ENCODE measurements around the gene CHAC1. TPM values are rescaled to one million over a fixed set of nuclear protein-coding genes. Genes with fewer than 3 reads are reported as not detected.

CHAC1 gene
- total RNA-seq, 1 experiment from 2014 or later: 8.6 TPM

DNA sequence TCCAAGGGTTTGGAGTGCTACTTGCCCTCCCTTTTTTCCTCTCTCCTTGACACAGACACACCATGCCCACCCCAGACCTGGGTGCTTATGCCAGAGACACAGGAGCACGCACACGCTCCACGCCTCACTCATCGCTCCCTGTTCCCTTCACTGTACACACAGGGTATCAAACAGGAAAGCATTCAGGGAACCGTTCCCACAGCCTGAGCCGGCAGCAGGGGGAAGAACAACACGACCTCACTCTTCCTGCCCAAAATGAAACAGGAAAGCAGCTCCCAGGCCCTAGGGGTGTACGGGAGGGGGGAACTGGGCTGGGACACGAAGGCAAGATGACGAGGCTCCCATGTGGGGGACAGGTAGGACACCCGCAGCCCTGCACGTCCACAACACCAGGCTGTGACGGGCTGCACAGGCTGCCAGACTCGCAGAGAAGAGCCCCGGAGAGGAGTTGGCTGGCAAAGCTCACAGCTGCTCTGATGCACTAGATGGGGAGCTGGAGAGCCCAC, 12.9 kb upstream of the CHAC1 start:
- Histone ChIP-seq H3K36me3 (ENCODE audit: low read depth) (no peaks in the 10 kb centered on the region), H3K27me3 (ENCODE audit: insufficient read depth, low read depth) (no peaks in the 10 kb centered on the region), H3K4me3 (no peak overlapping the region), H2AFZ (no peak overlapping the region), H3K27ac (no peak overlapping the region), H3K79me2 (ENCODE audit: low read depth) (no peaks in the 10 kb centered on the region), H3K4me2 (no peak overlapping the region), H3K9me3 (ENCODE audit: insufficient read depth, low read depth) (no peaks in the 10 kb centered on the region), H3F3A (ENCODE audit: insufficient read depth, low read depth) (no peaks in the 10 kb centered on the region), H4K20me1 (ENCODE audit: insufficient read depth) (no peaks in the 10 kb centered on the region), H3K4me1 (replicated peaks; ENCODE audit: insufficient read depth) (0 out of 2 replicates have a peak, but pooled peaks cover 6% of the 10 kb centered on the region), H3K9me2 (ENCODE audit: insufficient read depth) (no peaks in the 10 kb centered on the region)
- DNase-seq: no peak
- POLR2A ChIA-PET (ENCODE audit: unreplicated experiment): interaction anchor here (0.7 kb wide), 1 partner anchor 346 kb away, joined by 4 read pairs; no protein-coding TSS in a partner anchor
- TF ChIP-seq EZH2 (IDR thresholded peaks at IDR 0.05; ENCODE audit: low read depth): no peak
- no TSS peak for BruUV-seq (replicated peaks)
- intact Hi-C loops (cut with micrococcal nuclease; ENCODE audit: unreplicated experiment): no loop called here
- CTCF ChIA-PET: interaction anchor here (0.6 to 1.9 kb wide), 2 partner anchors 40 to 41 kb away, joined by 4 to 5 read pairs; no protein-coding TSS in a partner anchor

DNA sequence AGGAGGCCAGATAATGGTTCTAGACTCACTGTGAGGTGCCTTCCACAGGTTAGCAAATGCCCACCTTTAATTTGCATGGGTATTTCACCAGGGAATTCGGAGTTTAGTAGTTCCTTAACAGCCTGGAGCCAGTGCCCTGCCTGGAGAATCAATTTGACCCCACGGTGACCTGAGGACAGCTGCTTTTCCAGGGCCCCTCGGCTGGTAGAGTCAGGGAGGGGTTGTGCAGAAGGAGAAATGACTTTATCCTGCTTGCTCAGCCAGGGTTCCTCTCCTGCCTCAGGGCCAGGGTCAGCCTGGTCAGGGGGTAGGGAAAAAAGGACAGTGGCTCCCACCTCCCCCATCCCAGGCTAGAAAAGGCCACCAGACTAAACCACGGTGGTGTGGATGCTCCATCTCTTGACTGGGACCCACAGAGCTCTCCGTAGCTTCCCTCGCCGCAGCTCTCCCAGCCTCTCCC, 12.2 kb upstream of the CHAC1 start:
- ChIA-PET POLR2A (ENCODE audit: unreplicated experiment) (interaction anchor here (0.6 kb wide), 1 partner anchor 12 kb away, joined by 9 read pairs; the partner anchor contains the start of gene DLL4), CTCF (interaction anchor here (0.6 to 1.9 kb wide), 13 partner anchors 11 to 1197 kb away, joined by 3 to 14 read pairs (median 4); partner anchors contain the start of gene CHAC1)
- BruUV-seq (replicated peaks): TSS peak; percentile 83
- Histone ChIP-seq H3K27ac (peak overlapping the region; percentile 32; the same call in 1 of the 2 replicates), H3K4me3 (peak overlapping the region; percentile 64; the same call in 1 of the 2 replicates), H3K4me1 (replicated peaks; ENCODE audit: insufficient read depth) (0 out of 2 replicates have a peak, but pooled peaks cover 6% of the 10 kb centered on the region), H3K9me2 (ENCODE audit: insufficient read depth) (no peaks in the 10 kb centered on the region), H3K36me3 (ENCODE audit: low read depth) (no peaks in the 10 kb centered on the region), H3F3A (ENCODE audit: insufficient read depth, low read depth) (no peaks in the 10 kb centered on the region), H2AFZ (peak overlapping the region; percentile 69), H3K4me2 (peak overlapping the region; percentile 68), H3K9me3 (ENCODE audit: insufficient read depth, low read depth) (no peaks in the 10 kb centered on the region), H4K20me1 (ENCODE audit: insufficient read depth) (no peaks in the 10 kb centered on the region), H3K79me2 (ENCODE audit: low read depth) (no peaks in the 10 kb centered on the region), H3K27me3 (ENCODE audit: insufficient read depth, low read depth) (no peaks in the 10 kb centered on the region)
- no peak for TF ChIP-seq EZH2 (IDR thresholded peaks at IDR 0.05; ENCODE audit: low read depth)
- TF ChIP-seq, protein P1, sequence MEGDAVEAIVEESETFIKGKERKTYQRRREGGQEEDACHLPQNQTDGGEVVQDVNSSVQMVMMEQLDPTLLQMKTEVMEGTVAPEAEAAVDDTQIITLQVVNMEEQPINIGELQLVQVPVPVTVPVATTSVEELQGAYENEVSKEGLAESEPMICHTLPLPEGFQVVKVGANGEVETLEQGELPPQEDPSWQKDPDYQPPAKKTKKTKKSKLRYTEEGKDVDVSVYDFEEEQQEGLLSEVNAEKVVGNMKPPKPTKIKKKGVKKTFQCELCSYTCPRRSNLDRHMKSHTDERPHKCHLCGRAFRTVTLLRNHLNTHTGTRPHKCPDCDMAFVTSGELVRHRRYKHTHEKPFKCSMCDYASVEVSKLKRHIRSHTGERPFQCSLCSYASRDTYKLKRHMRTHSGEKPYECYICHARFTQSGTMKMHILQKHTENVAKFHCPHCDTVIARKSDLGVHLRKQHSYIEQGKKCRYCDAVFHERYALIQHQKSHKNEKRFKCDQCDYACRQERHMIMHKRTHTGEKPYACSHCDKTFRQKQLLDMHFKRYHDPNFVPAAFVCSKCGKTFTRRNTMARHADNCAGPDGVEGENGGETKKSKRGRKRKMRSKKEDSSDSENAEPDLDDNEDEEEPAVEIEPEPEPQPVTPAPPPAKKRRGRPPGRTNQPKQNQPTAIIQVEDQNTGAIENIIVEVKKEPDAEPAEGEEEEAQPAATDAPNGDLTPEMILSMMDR (conservative IDR thresholded peaks at IDR 0.05): no peak
- no peak for DNase-seq
- intact Hi-C loops (cut with micrococcal nuclease; ENCODE audit: unreplicated experiment): loop anchor here (1.0 kb wide), 1 partner anchor 77 kb away; no protein-coding TSS in a partner anchor

DNA sequence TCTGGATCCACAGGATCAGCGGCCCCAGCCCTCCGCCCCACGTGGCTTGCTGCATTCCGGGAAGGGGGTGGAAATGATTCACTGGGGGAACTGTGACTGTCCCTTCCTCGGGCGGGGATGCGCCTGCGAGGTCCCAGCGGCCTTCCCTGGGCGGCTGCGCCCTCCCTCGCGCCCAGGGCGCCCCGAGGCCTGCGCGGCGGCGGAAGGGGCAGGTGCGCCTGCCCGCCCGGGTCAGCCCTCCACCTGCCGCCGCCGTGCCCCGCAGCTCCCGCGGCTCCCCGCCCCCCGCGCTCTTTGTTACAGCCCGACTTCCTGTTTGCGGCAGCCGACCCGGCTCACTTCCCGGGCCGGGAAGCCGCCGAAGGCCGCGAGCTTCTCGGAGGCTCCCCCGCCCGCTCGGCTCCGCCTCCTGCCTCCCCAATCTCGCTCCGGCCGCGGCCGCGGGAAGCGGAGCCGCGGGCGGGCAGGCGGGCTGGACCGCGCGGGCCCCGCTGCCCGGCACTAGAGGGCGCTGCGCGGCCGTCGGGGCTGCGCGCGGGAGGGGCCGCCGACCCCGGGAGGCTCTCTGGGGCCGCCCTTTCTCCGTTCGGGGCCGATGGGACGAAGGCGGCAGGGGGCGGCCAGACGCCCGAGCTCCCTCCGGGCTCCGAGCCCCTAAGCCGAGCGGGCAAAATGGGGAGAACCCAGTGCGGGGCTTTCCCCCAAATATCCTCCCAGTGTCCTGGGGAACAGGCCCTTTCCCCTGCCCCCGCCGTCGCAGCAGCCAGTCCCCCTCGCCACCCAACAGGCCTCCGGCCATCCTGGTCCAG, 11.5 kb upstream of the CHAC1 start:
- peak overlapping the region; percentile 88 for H2AFZ ChIP-seq
- intact Hi-C loops (cut with micrococcal nuclease; ENCODE audit: unreplicated experiment): loop anchor here (1.0 kb wide), 1 partner anchor 77 kb away; no protein-coding TSS in a partner anchor
- no peaks in the 10 kb centered on the region for H4K20me1 ChIP-seq (ENCODE audit: insufficient read depth)
- TF ChIP-seq, protein P1 (conservative IDR thresholded peaks at IDR 0.05): peak; percentile 36; the same call in 1 of the 2 replicates
- TF ChIP-seq EZH2 (IDR thresholded peaks at IDR 0.05; ENCODE audit: low read depth): no peak
- POLR2A ChIA-PET (ENCODE audit: unreplicated experiment): interaction anchor here (0.6 kb wide), 1 partner anchor 13 kb away, joined by 9 read pairs; the partner anchor contains the start of gene DLL4
- CTCF ChIA-PET: interaction anchor here (0.6 to 1.9 kb wide), 13 partner anchors 11 to 1196 kb away, joined by 3 to 14 read pairs (median 4); partner anchors contain the start of gene CHAC1
- peak; percentile 55 to 82 for DNase-seq
- 0 out of 2 replicates have a peak, but pooled peaks cover 6% of the 10 kb centered on the region for H3K4me1 ChIP-seq (replicated peaks; ENCODE audit: insufficient read depth)
- no peaks in the 10 kb centered on the region for H3F3A ChIP-seq (ENCODE audit: insufficient read depth, low read depth)
- H3K4me2 ChIP-seq: peak overlapping the region; percentile 68
- H3K27ac ChIP-seq: peak overlapping the region; percentile 32; the same call in 1 of the 2 replicates
- peak overlapping the region; percentile 64; the same call in 1 of the 2 replicates for H3K4me3 ChIP-seq
- no TSS peak for BruUV-seq (replicated peaks)
- no peaks in the 10 kb centered on the region for H3K9me2 ChIP-seq (ENCODE audit: insufficient read depth)
- no peaks in the 10 kb centered on the region for H3K27me3 ChIP-seq (ENCODE audit: insufficient read depth, low read depth)
- H3K9me3 ChIP-seq (ENCODE audit: insufficient read depth, low read depth): no peaks in the 10 kb centered on the region
- H3K79me2 ChIP-seq (ENCODE audit: low read depth): no peaks in the 10 kb centered on the region
- H3K36me3 ChIP-seq (ENCODE audit: low read depth): no peaks in the 10 kb centered on the region

All from PC-9 (cell line).